H7 (cell line): ENCODE results near the gene ZCCHC7. TPM values are rescaled to one million over a fixed set of nuclear protein-coding genes. Genes with fewer than 3 reads are reported as not detected.

Experiments used
- DNase-seq: peaks from one replicate; pipeline ENCODE4 v3.0.0; 2012
- H3K27me3 ChIP-seq: 2 replicates; pipeline ENCODE4 v1.6.0; 2011; ENCODE audit warnings: mild to moderate bottlenecking, low read length; ENCODE audit not compliant: control insufficient read depth, insufficient read depth
- H3K36me3 ChIP-seq: replicated peaks from 2 replicates; pipeline ENCODE4 v1.5.1; 2011; ENCODE audit warnings: low read length; ENCODE audit not compliant: control insufficient read depth, insufficient read depth
- H3K4me3 ChIP-seq: 2 replicates; pipeline ENCODE4 v1.5.1; 2011; ENCODE audit warnings: low read depth, mild to moderate bottlenecking, control low read depth, low read length, moderate library complexity; ENCODE audit not compliant: insufficient read depth
- total RNA-seq: library from RNA; depleted of rRNA; stranded (reverse); fragments of >200 nt; shearing (Covaris generic); gene quantifications from 2 replicates; pipeline ENCODE4 v1.2.3, GENCODE V29; 2014

Gene ZCCHC7
- total RNA-seq, 1 experiment from 2014 or later: 20.5 TPM

GRCh38 chr9:37370282-37370681 is 249.9 kb downstream of the ZCCHC7 start:
- Histone ChIP-seq H3K27me3 (no peaks in the 10 kb centered on the region), H3K36me3 (no peaks in the 10 kb centered on the region), H3K4me3 (no peak overlapping the region)
- DNase-seq: no peak

- no peaks in the 10 kb centered on the region for H3K27me3 ChIP-seq
These were observed 250.7 kb downstream of the ZCCHC7 start for GRCh38 chr9:37370968-37371563.

GRCh38 chr9:37371565-37372464 is 251.4 kb downstream of the ZCCHC7 start:
- Histone ChIP-seq H3K4me3 (no peak overlapping the region), H3K36me3 (no peaks in the 10 kb centered on the region), H3K27me3 (no peaks in the 10 kb centered on the region)
- no peak for DNase-seq

More at GRCh38 chr9:37370968-37371563, 250.7 kb downstream of the ZCCHC7 start:
- Histone ChIP-seq H3K4me3 (no peak overlapping the region), H3K36me3 (no peaks in the 10 kb centered on the region)
- no peak for DNase-seq

DNA sequence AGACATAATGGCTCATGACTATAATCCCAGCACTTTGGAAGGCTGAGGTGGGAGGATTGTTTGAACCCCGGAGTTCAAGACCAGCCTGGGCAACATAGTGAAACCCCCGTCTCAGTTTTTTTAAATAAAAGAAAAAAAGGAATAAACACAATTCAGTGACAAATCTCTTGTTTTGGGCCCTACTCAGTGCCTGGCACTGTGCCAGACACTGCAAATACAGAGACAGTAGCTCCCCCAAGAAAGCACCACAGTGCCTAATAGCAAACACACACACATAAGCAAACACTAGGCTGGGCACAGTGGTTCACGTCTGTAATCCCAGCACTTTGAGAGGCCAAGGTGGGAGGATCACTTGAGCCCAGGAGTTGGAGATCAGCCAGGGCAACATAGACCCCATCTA is 252.5 kb downstream of the ZCCHC7 start:
- Histone ChIP-seq H3K27me3 (no peaks in the 10 kb centered on the region), H3K4me3 (no peak overlapping the region), H3K36me3 (no peaks in the 10 kb centered on the region)
- no peak for DNase-seq

DNA sequence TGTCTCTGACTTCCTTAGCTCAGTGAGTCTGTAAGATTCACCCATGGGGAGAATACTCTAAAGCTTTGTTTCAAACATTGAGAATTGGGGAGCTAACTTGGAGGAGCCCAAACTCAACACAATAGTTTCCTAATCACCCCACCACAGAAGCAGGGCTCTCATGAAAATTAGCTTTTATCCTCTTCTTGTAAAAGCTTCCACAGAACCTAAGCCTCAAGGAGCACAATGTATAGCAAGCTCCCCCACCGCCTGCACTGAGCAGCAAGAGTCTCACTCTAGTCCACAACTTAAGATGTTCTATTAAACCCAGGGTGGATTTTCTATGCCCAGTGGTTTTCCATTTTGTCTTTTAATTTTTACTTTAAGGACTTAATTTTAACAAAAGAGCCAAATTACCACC is 253.2 kb downstream of the ZCCHC7 start:
- DNase-seq: no peak
- Histone ChIP-seq H3K27me3 (no peaks in the 10 kb centered on the region), H3K4me3 (no peak overlapping the region)

DNA sequence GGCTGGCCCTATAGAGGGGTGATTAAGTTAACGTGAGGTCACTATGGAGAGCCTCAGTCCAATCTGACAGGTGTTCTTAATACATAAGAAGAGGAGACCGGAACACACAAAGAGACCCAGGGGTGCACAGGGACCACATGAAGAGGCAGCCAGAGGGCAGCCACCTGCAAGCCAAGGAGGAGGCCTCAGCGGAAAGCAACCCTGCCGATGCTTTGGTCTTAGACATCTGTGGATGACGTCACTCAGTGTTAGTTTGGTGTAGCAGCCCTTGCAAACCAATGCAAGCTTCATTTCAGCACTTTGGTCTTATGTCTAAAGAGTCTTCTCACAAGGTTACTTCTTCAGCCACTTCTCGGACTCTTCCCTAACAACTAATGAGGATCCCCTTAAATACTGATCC is 254.5 kb downstream of the ZCCHC7 start:
- no peak overlapping the region for H3K4me3 ChIP-seq
- H3K36me3 ChIP-seq: no peaks in the 10 kb centered on the region
- DNase-seq: no peak
- no peaks in the 10 kb centered on the region for H3K27me3 ChIP-seq

More for the DNA sequence above, 253.2 kb downstream of the ZCCHC7 start:
- no peaks in the 10 kb centered on the region for H3K36me3 ChIP-seq

- Histone ChIP-seq H3K4me3 (no peak overlapping the region), H3K36me3 (no peaks in the 10 kb centered on the region), H3K27me3 (no peaks in the 10 kb centered on the region)
- DNase-seq: no peak
These were observed 257.6 kb downstream of the ZCCHC7 start for GRCh38 chr9:37377688-37378612.

DNA sequence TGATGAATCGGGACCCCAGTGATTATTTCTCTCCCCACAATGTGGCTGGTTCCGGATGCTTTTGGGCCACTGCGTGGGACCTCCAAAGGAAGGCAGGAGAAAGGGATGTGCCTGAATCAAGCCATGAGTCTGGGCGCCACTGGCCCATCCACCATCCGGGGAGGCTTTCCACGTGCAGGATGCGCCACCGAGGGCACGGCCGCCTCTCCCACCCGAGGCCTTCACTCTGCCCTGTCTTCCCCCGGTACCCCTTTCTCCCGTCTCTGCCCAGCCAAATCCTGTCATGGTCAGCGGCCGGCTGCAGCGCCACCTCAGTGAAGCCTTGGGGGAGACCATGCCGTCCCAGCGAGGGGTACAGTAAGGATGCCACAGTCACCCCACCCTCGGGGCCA is 258.2 kb downstream of the ZCCHC7 start:
- Histone ChIP-seq H3K4me3 (no peak overlapping the region), H3K27me3 (no peaks in the 10 kb centered on the region), H3K36me3 (no peaks in the 10 kb centered on the region)
- DNase-seq: no peak

GRCh38 chr9:37379835-37380234 is 259.5 kb downstream of the ZCCHC7 start:
- Histone ChIP-seq H3K4me3 (no peak overlapping the region), H3K36me3 (no peaks in the 10 kb centered on the region), H3K27me3 (no peaks in the 10 kb centered on the region)
- DNase-seq: no peak

- no peak overlapping the region for H3K4me3 ChIP-seq
- DNase-seq: no peak
These were observed 260.2 kb downstream of the ZCCHC7 start for GRCh38 chr9:37380570-37380969.

DNA sequence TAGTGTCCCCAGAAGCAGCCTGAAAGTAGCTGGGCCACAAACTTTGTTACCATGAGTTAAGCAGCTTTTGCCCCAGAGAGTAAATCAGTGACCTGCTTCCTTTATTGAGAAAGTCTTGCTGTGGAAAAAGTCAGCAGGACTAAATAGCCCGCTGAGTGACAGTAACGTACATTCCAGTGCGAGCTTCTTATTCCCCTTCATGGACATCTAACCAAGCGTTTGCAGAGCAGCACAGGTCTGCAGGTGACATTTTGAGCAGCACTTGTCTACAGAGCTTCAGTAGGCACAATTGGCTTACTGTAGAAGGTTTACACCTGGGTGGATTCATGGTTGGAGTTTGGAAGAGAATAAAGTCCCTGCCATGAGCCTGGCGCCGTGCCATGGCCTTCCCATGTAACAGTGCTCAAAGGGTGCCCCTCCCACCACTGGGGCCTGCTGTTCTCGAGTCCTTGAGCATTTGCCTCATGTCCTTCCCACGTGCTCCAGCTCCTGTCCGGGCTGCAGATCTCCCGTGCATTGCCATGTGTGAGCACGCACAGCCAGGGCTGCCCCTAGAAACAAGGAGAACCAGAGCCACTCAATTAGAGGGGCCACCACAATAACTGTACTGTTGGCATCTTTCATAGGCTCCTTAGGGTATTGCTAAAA is 260.8 kb downstream of the ZCCHC7 start:
- no peaks in the 10 kb centered on the region for H3K36me3 ChIP-seq
- no peaks in the 10 kb centered on the region for H3K27me3 ChIP-seq
- no peak for DNase-seq
- no peak overlapping the region for H3K4me3 ChIP-seq

More at GRCh38 chr9:37380570-37380969, 260.2 kb downstream of the ZCCHC7 start:
- Histone ChIP-seq H3K27me3 (no peaks in the 10 kb centered on the region), H3K36me3 (no peaks in the 10 kb centered on the region)

DNA sequence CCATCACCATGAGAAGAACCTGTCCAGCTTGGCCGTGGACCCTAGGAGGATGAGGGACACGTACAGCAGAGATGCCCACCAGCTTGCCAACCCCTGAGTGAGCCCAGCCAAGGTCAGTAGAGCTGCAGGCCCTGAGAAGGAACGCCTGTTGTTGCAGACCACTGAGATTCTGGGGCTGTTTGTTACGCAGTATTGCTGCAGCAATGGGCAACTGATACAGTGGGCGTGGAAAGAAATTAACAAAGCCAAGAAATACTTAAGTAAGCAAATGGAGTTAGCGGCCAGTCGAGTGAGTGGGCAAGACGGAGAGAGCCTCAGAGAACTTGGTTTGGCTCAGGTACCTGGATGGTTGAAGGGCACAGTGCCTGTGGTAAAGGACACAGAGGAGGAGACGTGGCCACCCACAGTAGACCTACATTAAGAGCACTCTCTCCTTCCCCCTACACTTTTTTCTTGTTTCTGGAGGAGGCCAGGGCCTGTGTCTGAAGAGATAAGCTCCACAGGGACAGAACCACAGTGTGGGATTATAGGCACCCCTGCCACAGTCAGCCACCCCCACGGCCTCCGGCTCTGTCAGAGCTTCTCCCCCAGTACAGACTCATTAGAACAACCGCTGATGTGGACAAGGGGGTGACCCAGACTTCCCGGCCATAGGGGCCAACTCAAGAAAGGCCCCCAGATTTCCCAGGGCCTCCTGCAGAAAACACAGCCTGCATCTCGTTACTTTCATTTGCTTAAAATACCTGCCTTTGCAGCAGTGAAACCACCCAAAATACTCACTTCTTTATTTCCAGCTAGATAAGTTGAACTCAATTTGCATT is 262.0 kb downstream of the ZCCHC7 start:
- no peak for DNase-seq
- Histone ChIP-seq H3K36me3 (no peaks in the 10 kb centered on the region), H3K4me3 (no peak overlapping the region), H3K27me3 (no peaks in the 10 kb centered on the region)

DNA sequence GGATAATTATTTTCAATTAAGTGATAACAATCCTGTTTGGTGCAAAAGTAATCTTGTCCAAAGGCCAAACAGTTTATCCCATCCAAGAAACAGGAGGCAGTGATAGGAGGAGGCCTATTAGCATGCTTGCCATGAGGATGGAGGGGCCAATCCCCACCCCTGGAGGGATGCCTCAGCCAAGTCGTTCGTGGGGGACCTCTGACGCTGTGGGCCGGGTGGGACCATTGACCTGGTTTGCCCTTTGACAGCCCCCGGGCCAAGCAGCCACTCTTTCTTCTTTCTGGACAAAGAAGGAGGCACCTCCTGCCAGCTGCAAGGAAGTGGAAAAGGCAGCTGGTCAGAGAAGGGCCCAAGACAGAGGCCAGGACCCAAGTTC is 262.6 kb downstream of the ZCCHC7 start:
- H3K27me3 ChIP-seq: no peaks in the 10 kb centered on the region
- no peak for DNase-seq
- H3K4me3 ChIP-seq: no peak overlapping the region
- H3K36me3 ChIP-seq: no peaks in the 10 kb centered on the region
